Amniotic epithelial cell (primary cell): ENCODE results near the gene AP2S1.
"Not testable (repeated sequence)": the region's sequence is repeated elsewhere in the genome, so short reads cannot be mapped to it uniquely, and the experiment has no call there.

Experiments
- DNase-seq: peaks from one replicate; pipeline ENCODE4 v3.0.0-alpha.2; 2010; ENCODE audit warnings: low read depth

Gene AP2S1

DNA sequence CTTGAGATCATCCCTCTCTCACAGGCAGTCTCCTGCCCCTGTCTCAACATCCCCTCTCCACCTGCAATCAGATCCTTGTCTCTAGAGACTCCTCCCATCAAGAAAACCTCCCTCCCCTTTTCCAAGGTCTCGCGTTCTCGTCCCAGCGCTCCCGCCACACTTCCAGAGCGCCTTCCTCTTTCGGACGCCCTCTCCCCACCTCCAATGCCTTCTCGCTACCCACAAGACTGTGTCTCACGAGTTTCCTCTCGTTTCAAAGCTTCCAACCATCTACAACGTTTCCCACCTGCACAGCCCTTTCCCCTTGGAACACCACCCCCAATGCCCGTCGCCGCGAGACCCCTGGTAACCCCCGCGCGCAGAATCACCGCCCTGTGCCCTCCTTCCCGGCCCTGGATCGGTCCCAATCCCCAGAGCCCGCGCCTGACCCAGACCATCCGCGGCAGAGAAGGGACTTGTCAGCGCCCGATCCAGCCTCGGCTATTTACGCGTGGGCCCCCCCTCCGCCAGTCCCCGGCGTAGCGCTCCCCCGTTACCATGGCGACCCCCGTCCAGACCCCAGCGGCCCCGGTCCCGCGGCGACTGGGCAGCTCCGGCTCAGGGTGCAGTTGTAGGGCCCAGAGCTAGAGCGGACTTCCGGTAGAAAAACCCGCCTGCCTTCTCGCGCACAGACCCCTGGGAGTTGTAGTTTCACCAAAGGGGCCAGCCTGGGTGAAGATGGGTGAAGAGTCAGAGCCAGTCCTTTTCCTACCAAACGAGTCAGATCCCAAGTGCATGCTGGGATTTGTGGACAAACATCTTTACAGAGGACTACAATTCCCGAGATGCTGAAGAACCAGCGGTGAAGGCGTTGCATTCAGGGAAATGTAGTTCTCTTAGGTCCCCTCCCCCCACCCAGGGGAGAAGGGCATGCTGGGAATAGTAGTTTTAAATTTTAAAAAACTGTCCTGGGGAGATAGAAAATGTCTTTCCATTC lies at the start of gene AP2S1:
Gene AP2S1 (minus strand): TSS at position 619 of the 976 bp plus-strand sequence. CDS start 80 bp downstream, at position 539.
- peak; percentile 100 for DNase-seq

GRCh38 chr19:46900341-46900740 lies 49.7 kb upstream of the AP2S1 start:
- DNase-seq = no peak

DNA sequence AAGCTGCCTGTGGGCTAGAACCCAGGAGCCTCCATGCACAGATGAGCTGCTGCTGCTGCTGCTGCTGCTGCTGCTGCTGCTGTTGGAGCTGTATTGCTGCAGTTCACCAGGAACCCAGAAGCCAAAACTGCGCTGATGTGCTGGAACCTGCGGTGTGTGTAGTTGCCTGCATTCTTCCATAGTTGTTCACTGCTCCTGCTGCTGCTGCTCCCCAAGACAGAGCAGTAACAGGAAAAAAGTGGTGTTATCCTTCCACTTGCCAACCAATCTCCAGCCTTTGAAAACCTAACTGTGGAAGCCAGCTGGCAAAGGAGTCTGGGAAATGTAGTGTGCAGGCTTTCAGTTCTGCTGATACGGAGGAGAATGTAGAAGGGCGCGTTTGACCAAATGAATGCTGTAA lies 48.1 kb upstream of the AP2S1 start:
- peak; percentile 90 for DNase-seq

- no peak for DNase-seq
Observed at GRCh38 chr19:46896076-46896794, 45.6 kb upstream of the AP2S1 start.

DNA sequence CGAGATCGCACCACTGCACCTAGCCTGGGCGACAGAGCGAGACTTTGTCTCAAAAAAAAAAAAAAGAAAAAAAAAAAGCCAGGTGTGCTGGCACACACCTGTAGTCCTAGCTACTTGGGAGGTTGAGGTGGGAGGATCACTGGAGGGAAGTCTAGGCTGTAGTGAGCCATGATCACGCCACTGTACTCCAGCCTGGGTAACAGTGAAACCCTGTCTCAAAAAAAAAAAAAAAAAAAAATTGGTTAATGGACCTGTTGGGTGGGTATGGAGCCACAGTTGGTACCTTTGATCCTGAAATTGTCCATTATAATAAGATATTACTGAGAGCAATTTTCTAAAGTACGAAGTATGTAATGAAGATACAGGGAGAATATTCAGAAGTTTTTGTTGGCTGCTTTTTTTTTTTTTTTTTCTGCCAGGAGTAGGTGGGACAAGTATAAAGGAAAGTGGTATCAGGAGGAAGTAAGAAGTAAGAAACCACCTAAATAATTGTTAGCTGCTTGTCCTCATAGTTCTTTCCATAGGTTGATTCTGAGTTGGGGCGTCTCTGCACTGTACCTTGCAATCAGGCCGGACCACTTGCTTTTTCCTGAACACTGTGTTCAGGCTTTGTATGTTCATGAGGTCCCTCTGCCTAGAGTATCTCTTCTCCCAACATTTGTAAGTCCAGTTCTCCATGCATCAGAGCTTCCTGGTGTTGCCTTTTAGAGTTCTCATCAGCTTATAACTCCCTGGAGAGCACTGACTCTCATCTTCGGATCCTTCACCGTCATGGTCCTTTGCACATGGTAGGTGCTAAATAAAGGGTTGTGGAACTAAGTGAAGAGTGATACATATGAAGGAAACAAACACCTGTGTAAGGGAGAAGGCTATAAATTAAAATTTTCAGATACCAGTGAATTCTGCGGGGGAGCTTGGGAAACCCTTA lies 41.9 kb upstream of the AP2S1 start:
- no peak for DNase-seq

- DNase-seq = peak; percentile 76
Observed at GRCh38 chr19:46890423-46891170, 40.0 kb upstream of the AP2S1 start.

GRCh38 chr19:46887240-46887782 lies 36.7 kb upstream of the AP2S1 start:
- no peak for DNase-seq

- DNase-seq = peak; percentile 33
Observed at GRCh38 chr19:46886546-46887239, 36.0 kb upstream of the AP2S1 start.

DNA sequence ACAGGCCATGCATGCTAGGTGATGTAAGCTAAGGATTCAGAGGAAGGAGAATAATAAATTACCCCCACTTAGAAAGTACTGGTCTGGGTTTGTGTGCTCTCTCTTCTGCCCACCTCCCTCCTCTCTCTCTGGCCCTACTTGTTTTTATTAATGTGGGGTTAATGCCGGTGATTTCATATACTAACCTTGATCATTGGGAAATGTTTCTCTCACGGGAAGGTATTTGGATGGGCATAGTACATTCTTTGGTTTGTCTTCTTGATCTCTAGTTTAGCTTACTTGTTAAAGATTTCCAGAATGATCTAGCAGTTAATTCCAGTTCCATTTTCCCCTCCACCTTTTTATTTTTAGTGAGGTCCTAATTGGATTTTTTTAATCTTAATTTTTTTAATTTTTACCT lies 34.8 kb upstream of the AP2S1 start:
- DNase-seq = peak; percentile 50

GRCh38 chr19:46882751-46883150 lies 32.1 kb upstream of the AP2S1 start:
- not testable (repeated sequence) for DNase-seq

GRCh38 chr19:46882034-46882433 lies 31.4 kb upstream of the AP2S1 start:
- DNase-seq = no peak

DNA sequence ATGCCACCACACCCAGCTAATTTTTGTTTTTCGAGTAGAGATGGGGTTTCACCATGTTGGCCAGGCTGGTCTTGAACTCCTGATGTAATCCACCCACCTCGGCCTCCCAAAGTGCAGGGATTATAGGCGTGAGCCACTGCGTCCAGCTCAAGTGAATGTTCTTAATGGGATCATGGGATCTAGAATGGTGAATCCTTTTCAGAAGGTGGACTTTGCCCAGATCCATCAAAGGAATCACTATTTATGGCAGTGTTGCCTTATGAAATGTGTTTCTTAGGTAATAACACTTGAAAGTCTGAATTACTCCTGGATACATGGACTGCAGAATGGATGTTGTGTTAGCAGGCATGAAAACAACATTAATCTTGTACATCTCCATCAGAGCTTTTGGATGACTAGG lies 30.4 kb upstream of the AP2S1 start:
- no peak for DNase-seq

DNA sequence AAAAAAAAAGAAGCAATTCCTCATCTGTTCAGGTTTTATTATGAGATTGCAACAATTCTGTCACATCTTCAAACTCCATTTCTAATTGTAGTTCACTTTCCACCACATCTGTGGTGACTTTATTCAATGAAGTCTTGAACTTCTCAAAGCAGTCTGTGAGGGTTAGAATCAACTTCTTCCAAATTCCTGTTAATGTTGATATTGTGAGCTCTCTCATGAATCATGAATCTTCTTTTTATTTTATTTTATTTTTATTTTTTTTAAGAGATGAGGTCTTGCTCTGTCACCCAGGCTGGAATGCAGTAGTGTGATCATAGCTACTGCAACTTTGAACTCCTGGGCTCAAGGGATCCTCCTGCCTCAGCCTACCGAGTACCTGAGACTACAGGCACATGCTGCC lies 29.8 kb upstream of the AP2S1 start:
- DNase-seq = no peak

- DNase-seq = peak; percentile 87
Observed at GRCh38 chr19:46878613-46879375, 28.1 kb upstream of the AP2S1 start.

- no peak for DNase-seq
Observed at GRCh38 chr19:46875657-46876056, 25.0 kb upstream of the AP2S1 start.

DNA sequence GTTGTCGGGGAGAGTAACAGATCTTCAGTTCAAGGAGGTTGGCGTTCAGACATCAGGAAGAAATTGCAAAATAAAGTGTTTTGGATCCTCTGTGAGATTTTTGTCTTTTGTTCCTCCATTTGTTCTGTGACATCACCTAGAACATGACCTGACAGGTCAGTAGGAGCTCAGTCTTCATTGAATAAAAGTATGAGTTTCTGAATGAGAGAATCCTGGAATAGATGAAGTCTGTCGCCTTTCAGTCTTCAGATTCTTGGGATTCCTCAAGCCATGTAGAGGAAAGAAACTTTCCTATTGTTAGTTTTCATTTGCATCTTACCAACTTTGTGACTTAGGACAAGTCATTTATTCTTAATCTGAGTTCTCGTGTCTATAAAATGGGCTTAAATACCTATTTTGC lies 24.6 kb upstream of the AP2S1 start:
- no peak for DNase-seq

- DNase-seq = no peak
Observed at GRCh38 chr19:46872967-46873366, 22.3 kb upstream of the AP2S1 start.

GRCh38 chr19:46871173-46871572 lies 20.5 kb upstream of the AP2S1 start:
- not testable (repeated sequence) for DNase-seq

DNA sequence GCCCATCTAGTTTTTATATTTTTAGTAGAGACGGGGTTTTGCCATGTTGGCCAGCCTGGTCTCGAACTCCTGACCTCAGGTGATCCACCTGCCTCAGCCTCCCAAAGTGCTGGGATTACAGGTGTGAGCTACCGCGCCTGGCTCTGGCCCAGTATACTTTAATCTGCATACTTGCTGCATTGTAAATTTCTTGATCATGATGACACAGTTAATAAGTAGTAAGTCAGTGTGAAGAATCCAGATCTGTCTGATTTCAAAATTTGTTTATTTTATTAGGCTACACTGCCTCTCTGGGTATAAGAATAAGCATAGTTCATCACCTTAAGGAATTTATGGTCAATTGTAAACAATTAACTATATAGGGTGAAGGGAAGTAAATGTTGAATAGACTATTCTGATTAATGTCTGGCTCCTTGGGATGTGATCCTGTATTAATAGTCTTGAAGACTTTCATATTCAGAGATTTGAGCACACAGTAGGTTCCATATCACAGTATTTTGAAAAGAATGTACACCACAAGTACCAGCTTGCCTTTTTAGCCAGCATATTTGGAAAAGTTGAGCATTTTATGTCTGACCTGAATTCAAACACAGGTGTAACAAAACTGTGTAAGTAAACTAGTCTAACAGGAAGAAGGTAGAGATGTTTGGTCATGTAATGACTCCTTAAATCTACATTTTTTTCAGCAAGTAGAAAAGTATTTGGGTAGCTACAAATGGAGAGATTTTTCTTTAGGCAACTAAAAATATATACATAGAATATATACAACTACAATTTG lies 17.6 kb upstream of the AP2S1 start:
- no peak for DNase-seq
